Muscle of leg (tissue), 16 donors: Measurements from ENCODE around the gene FBLN2. TPM values are rescaled to one million over a fixed set of nuclear protein-coding genes. Genes with fewer than 3 reads are reported as not detected.
A peak's percentile ranks its signal among the peaks of the same experiment; 100 is the strongest.
"Not testable (repeated sequence)": the region's sequence is repeated elsewhere in the genome, so short reads cannot be mapped to it uniquely, and the experiment has no call there.

Experiments used
- DNase-seq: peaks from one replicate; pipeline ENCODE4 v3.0.0; 2013
- H3K27ac ChIP-seq: one replicate; pipeline ENCODE4 v1.5.1; 2013; ENCODE audit warnings: mild to moderate bottlenecking, low read length, control low read depth
- H3K27me3 ChIP-seq: one replicate; pipeline ENCODE4 v1.6.1; 2013; ENCODE audit warnings: low read length; ENCODE audit not compliant: control insufficient read depth, insufficient read depth
- H3K36me3 ChIP-seq: one replicate; pipeline ENCODE4 v1.6.1; 2013; ENCODE audit warnings: low read length; ENCODE audit not compliant: control insufficient read depth, insufficient read depth
- H3K4me1 ChIP-seq: one replicate; pipeline ENCODE4 v1.6.1; 2013; ENCODE audit warnings: low read length; ENCODE audit not compliant: control insufficient read depth, insufficient read depth
- H3K4me3 ChIP-seq: one replicate; pipeline ENCODE4 v1.5.1; 2013; ENCODE audit warnings: low read length, control low read depth
- H3K9me3 ChIP-seq: replicated peaks from 2 replicates; pipeline ENCODE4 v1.6.1; 2013; ENCODE audit warnings: low read depth, low read length; ENCODE audit not compliant: control insufficient read depth
- WGBS: methylation state at CpG from one replicate; pipeline ENCODE4 v1.1.5; 2013; ENCODE audit warnings: missing lambda C conversion rate; ENCODE audit not compliant: insufficient coverage; 5-methylcytosine and 5-hydroxymethylcytosine counted together
- long read RNA-seq, 11 donors: transcript quantifications; one replicate each; lab custom pipeline, GENCODE V29; 2026
- polyA plus RNA-seq, 8 donors: library from polyadenylated mRNA; unstranded; fragments of 120-200 nt; gene quantifications; one replicate each; pipeline versions ENCODE4 v1.2.1 to v1.2.3, GENCODE V29; 2013; ENCODE audit warnings: inconsistent platforms in 1 of 8, low replicate concordance in 1 of 8; ENCODE audit not compliant: insufficient read length in 8 of 8, insufficient read depth in 1 of 8
- total RNA-seq: library from RNA; stranded (reverse); fragments of 120-200 nt; gene quantifications from one replicate; pipeline ENCODE4 v1.2.4, GENCODE V29; 2013

The FBLN2 gene
- total RNA-seq (46.9 TPM), polyA plus RNA-seq (10 to 100 TPM; 24.4 to 78.6 (median 62.6) TPM)
- long read RNA-seq, donor 1, full-length matches to known transcripts, result 2 of 7 reads
- long read RNA-seq, donor 1, partial matches to known transcripts, result 5 of 7 reads
- long read RNA-seq, donor 1, other reads (novel, unspliced or antisense), result 0 of 7 reads
- long read RNA-seq, donor 2, partial matches to known transcripts, result 0 of 1 reads
- long read RNA-seq, donor 2, other reads (novel, unspliced or antisense), result 0 of 1 reads
- long read RNA-seq, donor 3, full-length matches to known transcripts, result 7 of 20 reads
- long read RNA-seq, donor 3, partial matches to known transcripts, result 13 of 20 reads
- long read RNA-seq, donor 3, other reads (novel, unspliced or antisense), result 0 of 20 reads
- long read RNA-seq, donor 4, full-length matches to known transcripts, result 4 of 10 reads
- long read RNA-seq, donor 4, partial matches to known transcripts, result 6 of 10 reads
- long read RNA-seq, donor 4, other reads (novel, unspliced or antisense), result 0 of 10 reads
- long read RNA-seq, donor 5, full-length matches to known transcripts, result 18 of 38 reads
- long read RNA-seq, donor 5, partial matches to known transcripts, result 20 of 38 reads
- long read RNA-seq, donor 5, other reads (novel, unspliced or antisense), result 0 of 38 reads
- long read RNA-seq, donor 6, full-length matches to known transcripts, result 2 of 13 reads
- long read RNA-seq, donor 6, partial matches to known transcripts, result 11 of 13 reads
- long read RNA-seq, donor 6, other reads (novel, unspliced or antisense), result 0 of 13 reads
- long read RNA-seq, donor 7, full-length matches to known transcripts, result 11 of 25 reads
- long read RNA-seq, donor 7, partial matches to known transcripts, result 14 of 25 reads
- long read RNA-seq, donor 7, other reads (novel, unspliced or antisense), result 0 of 25 reads
- long read RNA-seq, donor 8, partial matches to known transcripts, result 5 of 5 reads
- long read RNA-seq, donor 8, other reads (novel, unspliced or antisense), result 0 of 5 reads
- long read RNA-seq, donor 9, full-length matches to known transcripts, result 3 of 13 reads
- long read RNA-seq, donor 9, partial matches to known transcripts, result 10 of 13 reads
- long read RNA-seq, donor 9, other reads (novel, unspliced or antisense), result 0 of 13 reads
- long read RNA-seq, donor 10, full-length matches to known transcripts, result 1 of 11 reads
- long read RNA-seq, donor 10, partial matches to known transcripts, result 10 of 11 reads
- long read RNA-seq, donor 10, other reads (novel, unspliced or antisense), result 0 of 11 reads
- long read RNA-seq, donor 11, full-length matches to known transcripts, result 6 of 11 reads
- long read RNA-seq, donor 11, partial matches to known transcripts, result 5 of 11 reads
- long read RNA-seq, donor 11, other reads (novel, unspliced or antisense), result 0 of 11 reads

GRCh38 chr3:13548696-13549622 is at the start of gene FBLN2:
Gene FBLN2, plus strand, starts transcription at chr3:13549125. Its CDS starts 21,231 bp downstream, at chr3:13570356.
- peak within 1 kb of the TSS; percentile 28 for H3K4me3 ChIP-seq
- H3K4me1 ChIP-seq, result peaks cover 19% of the 10 kb centered on the region
- no peak within 1 kb of the TSS for H3K27ac ChIP-seq
- peaks cover 22% of the 10 kb centered on the region for H3K27me3 ChIP-seq
- H3K36me3 ChIP-seq, result no peaks in the 10 kb centered on the region
- H3K9me3 ChIP-seq, result no peaks in the 10 kb centered on the region
- peak; percentile 81 for DNase-seq
- 2% methylated on average over 98 of the region's 107 CpGs for WGBS

GRCh38 chr3:13499246-13499645 is 49.7 kb upstream of the FBLN2 start:
- not testable (repeated sequence) for H3K9me3 ChIP-seq, H3K4me3 ChIP-seq, DNase-seq, H3K27me3 ChIP-seq, H3K27ac ChIP-seq, H3K4me1 ChIP-seq, H3K36me3 ChIP-seq
- WGBS, result 90% methylated on average over 9 of the region's 11 CpGs

- Histone ChIP-seq H3K27me3 (no peaks in the 10 kb centered on the region), H3K36me3 (peaks cover 10% of the 10 kb centered on the region), H3K9me3 (no peaks in the 10 kb centered on the region), H3K27ac (no peak overlapping the region), H3K4me1 (peaks cover 9% of the 10 kb centered on the region), H3K4me3 (no peak overlapping the region)
- 92% methylated on average over 3 of the region's 15 CpGs for WGBS
- DNase-seq, result no peak
Measured at GRCh38 chr3:13500133-13500885, 48.6 kb upstream of the FBLN2 start.

- Histone ChIP-seq H3K27ac (no peak overlapping the region), H3K36me3 (peaks cover 10% of the 10 kb centered on the region), H3K4me3 (no peak overlapping the region), H3K9me3 (no peaks in the 10 kb centered on the region), H3K27me3 (no peaks in the 10 kb centered on the region), H3K4me1 (peaks cover 7% of the 10 kb centered on the region)
- no peak for DNase-seq
- WGBS, result 74% methylated on average over 4 of the region's 4 CpGs
Measured at GRCh38 chr3:13501056-13501455, 47.9 kb upstream of the FBLN2 start.

- Histone ChIP-seq H3K36me3 (peaks cover 10% of the 10 kb centered on the region), H3K9me3 (no peaks in the 10 kb centered on the region), H3K4me1 (peaks cover 3% of the 10 kb centered on the region), H3K27me3 (no peaks in the 10 kb centered on the region), H3K4me3 (no peak overlapping the region), H3K27ac (no peak overlapping the region)
- DNase-seq, result no peak
- 90% methylated on average over 4 of the region's 4 CpGs for WGBS
Measured at GRCh38 chr3:13501521-13501920, 47.4 kb upstream of the FBLN2 start.

- Histone ChIP-seq H3K36me3 (peaks cover 10% of the 10 kb centered on the region), H3K4me1 (no peaks in the 10 kb centered on the region), H3K9me3 (no peaks in the 10 kb centered on the region), H3K27ac (no peak overlapping the region), H3K27me3 (no peaks in the 10 kb centered on the region), H3K4me3 (no peak overlapping the region)
- no peak for DNase-seq
- WGBS, result 80% methylated on average over 15 of the region's 18 CpGs
Measured at GRCh38 chr3:13501958-13502790, 46.8 kb upstream of the FBLN2 start.

GRCh38 chr3:13502791-13503060 is 46.2 kb upstream of the FBLN2 start:
- Histone ChIP-seq H3K4me1 (peaks cover under 1% of the 10 kb centered on the region), H3K9me3 (no peaks in the 10 kb centered on the region), H3K4me3 (no peak overlapping the region), H3K27ac (no peak overlapping the region), H3K27me3 (no peaks in the 10 kb centered on the region), H3K36me3 (peaks cover 10% of the 10 kb centered on the region)
- 96% methylated on average over 8 of the region's 8 CpGs for WGBS
- DNase-seq, result no peak

GRCh38 chr3:13504161-13504831 is 44.6 kb upstream of the FBLN2 start:
- WGBS, result 90% methylated on average over 22 of the region's 23 CpGs
- H3K27ac ChIP-seq, result no peak overlapping the region
- H3K4me1 ChIP-seq, result peaks cover 6% of the 10 kb centered on the region
- H3K4me3 ChIP-seq, result no peak overlapping the region
- no peaks in the 10 kb centered on the region for H3K27me3 ChIP-seq
- peaks cover 10% of the 10 kb centered on the region for H3K36me3 ChIP-seq
- no peak for DNase-seq
- no peaks in the 10 kb centered on the region for H3K9me3 ChIP-seq
